ENCODE data around the gene MAP2K1. TPM values are rescaled to one million over a fixed set of nuclear protein-coding genes. Genes with fewer than 3 reads are reported as not detected.

MAP2K1 gene
- total RNA-seq, 6 experiments from 2014 or later = 45.2 to 64.7 (median 49.5) TPM

DNA sequence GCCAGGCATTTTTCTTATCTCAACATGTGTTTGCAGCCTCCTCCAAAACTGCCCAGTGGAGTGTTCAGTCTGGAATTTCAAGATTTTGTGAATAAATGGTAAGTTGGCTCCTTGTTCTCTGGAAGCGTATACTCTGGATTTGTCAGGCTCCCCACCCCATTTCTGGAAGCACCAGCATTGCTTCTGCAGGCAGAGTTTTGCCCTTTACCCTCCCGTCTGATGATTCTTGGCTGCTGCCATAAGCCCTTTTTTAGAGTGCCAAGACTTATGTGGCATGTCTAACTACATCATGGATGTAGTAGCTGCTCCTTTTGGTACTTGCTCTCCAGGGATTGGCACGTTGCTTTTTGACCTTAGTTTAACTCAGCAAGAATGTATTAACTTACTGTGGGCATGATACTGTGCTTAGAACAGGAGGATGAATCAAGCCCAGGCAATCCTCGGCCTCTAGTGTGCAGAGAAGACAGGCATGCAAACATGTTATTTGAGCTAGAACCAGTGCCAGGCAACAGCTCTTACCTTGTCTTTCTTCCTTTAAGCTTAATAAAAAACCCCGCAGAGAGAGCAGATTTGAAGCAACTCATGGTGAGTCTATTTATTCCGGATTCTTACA is 102.6 kb downstream of the MAP2K1 start:
- H3K9me3 Mint-ChIP-seq = no peaks in the 10 kb centered on the region
- H3K36me3 Mint-ChIP-seq (ENCODE audit: low read depth) = peaks cover 17% of the 10 kb centered on the region
- 0 out of 2 replicates have a peak overlapping the region, but pooled peaks have one; percentile 53 for H3K27ac Mint-ChIP-seq
- TF ChIP-seq, protein P1, sequence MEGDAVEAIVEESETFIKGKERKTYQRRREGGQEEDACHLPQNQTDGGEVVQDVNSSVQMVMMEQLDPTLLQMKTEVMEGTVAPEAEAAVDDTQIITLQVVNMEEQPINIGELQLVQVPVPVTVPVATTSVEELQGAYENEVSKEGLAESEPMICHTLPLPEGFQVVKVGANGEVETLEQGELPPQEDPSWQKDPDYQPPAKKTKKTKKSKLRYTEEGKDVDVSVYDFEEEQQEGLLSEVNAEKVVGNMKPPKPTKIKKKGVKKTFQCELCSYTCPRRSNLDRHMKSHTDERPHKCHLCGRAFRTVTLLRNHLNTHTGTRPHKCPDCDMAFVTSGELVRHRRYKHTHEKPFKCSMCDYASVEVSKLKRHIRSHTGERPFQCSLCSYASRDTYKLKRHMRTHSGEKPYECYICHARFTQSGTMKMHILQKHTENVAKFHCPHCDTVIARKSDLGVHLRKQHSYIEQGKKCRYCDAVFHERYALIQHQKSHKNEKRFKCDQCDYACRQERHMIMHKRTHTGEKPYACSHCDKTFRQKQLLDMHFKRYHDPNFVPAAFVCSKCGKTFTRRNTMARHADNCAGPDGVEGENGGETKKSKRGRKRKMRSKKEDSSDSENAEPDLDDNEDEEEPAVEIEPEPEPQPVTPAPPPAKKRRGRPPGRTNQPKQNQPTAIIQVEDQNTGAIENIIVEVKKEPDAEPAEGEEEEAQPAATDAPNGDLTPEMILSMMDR (IDR thresholded peaks at IDR 0.05) = no peak
- H3K27me3 Mint-ChIP-seq (ENCODE audit: insufficient read depth) = no peaks in the 10 kb centered on the region
- no peak for DNase-seq
- H3K4me1 Mint-ChIP-seq (ENCODE audit: low read depth) = peaks cover 7% of the 10 kb centered on the region
- no peak overlapping the region for H3K4me3 Mint-ChIP-seq

DNA sequence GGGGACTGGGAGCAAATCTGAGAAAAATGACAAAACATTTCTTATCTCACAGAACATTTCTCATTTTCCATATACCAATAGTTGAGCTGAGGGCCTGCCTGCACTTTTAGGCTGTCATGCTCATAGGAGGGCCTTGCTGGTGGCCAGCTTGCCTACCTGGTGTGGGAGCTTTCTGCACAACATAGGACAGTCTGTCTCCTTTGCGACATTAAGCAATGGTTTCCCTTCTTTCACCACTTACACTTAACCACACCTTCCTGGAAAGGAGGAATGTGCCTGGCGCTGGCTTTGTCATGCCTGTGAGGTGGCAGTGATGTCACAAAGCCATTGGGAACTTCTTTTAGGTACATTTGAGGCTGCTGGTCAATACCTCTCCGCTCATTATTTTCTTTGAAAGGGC is 105.1 kb downstream of the MAP2K1 start:
- Mint-ChIP-seq H3K9me3 (no peaks in the 10 kb centered on the region), H3K4me3 (no peak overlapping the region), H3K4me1 (ENCODE audit: low read depth) (peaks cover 8% of the 10 kb centered on the region), H3K36me3 (ENCODE audit: low read depth) (peaks cover 16% of the 10 kb centered on the region), H3K27ac (no peak overlapping the region), H3K27me3 (ENCODE audit: insufficient read depth) (peaks cover under 1% of the 10 kb centered on the region)
- TF ChIP-seq, protein P1 (IDR thresholded peaks at IDR 0.05) = no peak
- DNase-seq = no peak

DNA sequence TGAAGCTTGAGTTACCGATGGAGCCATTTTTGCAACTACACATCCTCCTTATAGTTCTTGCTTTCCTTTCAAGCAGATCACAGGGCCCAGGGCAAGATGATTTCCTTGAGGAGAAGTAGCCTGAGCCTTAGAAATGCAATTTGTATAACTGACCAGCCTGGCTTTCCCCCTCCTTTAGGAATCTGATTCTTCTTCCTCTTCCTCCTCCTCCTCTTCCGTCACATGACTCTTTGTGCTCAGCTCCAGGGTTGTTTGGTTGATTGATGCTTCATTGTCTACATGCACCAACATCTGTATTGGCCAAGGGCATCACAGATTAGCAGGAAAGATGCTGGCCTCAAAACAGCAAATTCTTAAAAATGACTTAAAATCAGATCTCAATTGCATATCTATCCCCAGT is 107.5 kb downstream of the MAP2K1 start:
- TF ChIP-seq, protein P1 (IDR thresholded peaks at IDR 0.05) = no peak
- H3K9me3 Mint-ChIP-seq = no peaks in the 10 kb centered on the region
- H3K27me3 Mint-ChIP-seq (ENCODE audit: insufficient read depth) = peaks cover 18% of the 10 kb centered on the region
- no peak overlapping the region for H3K27ac Mint-ChIP-seq
- H3K4me1 Mint-ChIP-seq (ENCODE audit: low read depth) = peaks cover 29% of the 10 kb centered on the region
- H3K4me3 Mint-ChIP-seq = no peak overlapping the region
- no peak for DNase-seq
- H3K36me3 Mint-ChIP-seq (ENCODE audit: low read depth) = peaks cover 28% of the 10 kb centered on the region

DNA sequence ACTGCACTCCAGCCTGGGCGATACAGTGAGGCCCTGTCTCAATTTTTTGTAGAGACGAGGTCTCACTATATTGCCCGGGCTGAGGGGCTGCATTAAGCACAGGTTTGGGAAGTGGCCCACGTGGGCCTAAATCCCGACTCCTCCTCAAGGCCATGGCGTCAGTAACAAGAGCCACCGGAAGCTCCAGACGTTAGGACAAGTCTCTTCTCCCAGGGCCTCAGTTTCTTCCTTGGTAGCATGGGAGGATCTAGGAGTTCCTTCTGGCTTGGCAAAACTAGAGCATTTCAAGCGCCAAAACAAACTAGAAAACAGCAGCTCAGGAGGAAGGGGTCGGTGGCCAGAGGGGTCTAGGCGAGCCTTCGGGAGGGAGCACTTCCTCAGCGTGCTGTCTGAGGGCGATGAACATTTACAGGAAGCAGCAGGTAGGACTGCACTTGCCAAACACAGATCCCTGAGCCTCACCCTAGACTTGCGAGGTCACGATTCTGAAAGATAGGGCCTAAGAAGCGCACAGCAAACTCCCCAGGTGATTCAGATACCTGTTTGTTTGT is 110.3 kb downstream of the MAP2K1 start:
- Mint-ChIP-seq H3K9me3 (no peaks in the 10 kb centered on the region), H3K4me1 (ENCODE audit: low read depth) (peaks cover 47% of the 10 kb centered on the region), H3K4me3 (peak overlapping the region; percentile 93), H3K36me3 (ENCODE audit: low read depth) (peaks cover 47% of the 10 kb centered on the region), H3K27me3 (ENCODE audit: insufficient read depth) (peaks cover 20% of the 10 kb centered on the region), H3K27ac (peak overlapping the region; percentile 82)
- TF ChIP-seq, protein P1 (IDR thresholded peaks at IDR 0.05) = no peak
- no peak for DNase-seq

DNA sequence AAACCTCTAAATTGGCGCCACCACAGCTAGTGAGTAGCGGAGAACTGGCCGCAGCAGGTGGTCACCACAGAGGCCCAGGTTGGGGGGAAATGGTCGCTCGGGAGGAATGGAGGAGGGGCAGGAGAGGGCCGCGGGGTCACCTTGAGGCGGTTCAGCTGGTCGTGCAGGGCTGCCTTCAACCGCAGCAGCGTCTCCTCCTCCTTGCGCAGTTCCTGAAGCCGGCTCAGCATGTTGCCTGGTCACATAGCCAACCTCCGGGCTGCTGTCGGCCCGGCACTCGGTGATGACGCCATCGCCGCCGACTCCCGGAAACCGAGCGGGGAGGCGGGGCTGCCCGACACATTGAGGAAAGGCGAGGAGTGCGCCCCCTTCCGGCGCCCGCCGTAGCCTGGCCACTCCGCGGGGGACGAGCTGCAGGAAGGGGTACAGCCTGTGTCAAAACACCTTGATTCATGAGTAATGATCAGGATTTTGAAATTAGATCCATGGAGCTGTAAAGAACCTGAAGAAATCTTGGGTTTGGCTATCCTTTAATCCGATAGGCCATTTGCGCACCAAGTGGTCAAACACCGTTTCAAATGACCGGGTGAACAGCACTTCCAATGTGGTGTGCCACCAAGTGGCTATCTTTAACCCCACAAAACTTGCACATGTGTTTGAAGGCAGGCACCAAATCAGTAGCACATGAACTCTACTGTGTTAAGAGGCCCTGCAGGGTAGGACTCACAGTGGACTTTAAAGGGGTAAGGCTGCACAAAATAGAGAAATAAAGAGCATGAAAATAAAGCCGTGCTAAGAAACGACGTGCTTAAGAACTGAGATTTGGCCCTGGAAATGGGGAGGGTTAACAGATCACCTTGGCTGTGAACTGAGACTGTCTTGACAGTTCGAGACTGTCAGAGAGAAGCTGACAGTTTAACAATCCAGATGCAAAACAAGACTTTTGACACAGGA is 111.1 kb downstream of the MAP2K1 start, which contains the start of gene SNAPC5:
SNAPC5 (minus strand) TSS at position 261 of the 954 bp plus-strand sequence; CDS start at position 230, 31 bp downstream.
- Mint-ChIP-seq H3K27me3 (ENCODE audit: insufficient read depth) (peaks cover 20% of the 10 kb centered on the region), H3K9me3 (no peaks in the 10 kb centered on the region), H3K36me3 (ENCODE audit: low read depth) (peaks cover 54% of the 10 kb centered on the region), H3K4me3 (peak within 1 kb of the TSS; percentile 93), H3K4me1 (ENCODE audit: low read depth) (peaks cover 52% of the 10 kb centered on the region), H3K27ac (peak within 1 kb of the TSS; percentile 82)
- TF ChIP-seq, protein P1 (IDR thresholded peaks at IDR 0.05) = peak; percentile 99
- peak; percentile 91 for DNase-seq
